ENCODE data around the gene NEGR1.
A peak's percentile ranks its signal among the peaks of the same experiment; 100 is the strongest.

The NEGR1 gene

DNA sequence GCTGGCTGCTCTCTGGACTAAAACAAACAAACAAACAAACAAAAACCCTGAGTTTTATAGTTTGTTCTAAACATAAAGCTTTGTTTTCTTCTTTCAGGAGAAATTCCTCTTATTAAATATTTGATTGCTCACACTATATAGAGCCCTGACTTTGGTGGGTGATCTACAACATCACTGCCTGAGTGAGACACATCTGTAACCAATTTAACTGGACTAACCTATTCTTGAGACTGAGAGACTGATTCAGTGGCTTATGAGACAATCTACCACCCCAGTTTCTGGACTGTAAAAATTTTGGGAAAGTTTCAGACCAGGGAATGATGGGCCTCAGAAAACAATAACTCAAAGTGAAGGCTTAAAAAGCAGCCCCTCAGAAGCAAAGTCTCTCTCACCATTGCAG lies 537.0 kb downstream of the NEGR1 start:
- Histone ChIP-seq H3K4me3 (no peak overlapping the region), H3K4me1 (peaks cover 0 to 4% (median 0%) of the 10 kb centered on the region in 10 experiments; a peak in 1 of 20 replicates), H3K9ac (no peak overlapping the region), H4K20me1 (no peaks in the 10 kb centered on the region), H3K9me3 (replicated peaks in 1 of 11) (peaks cover 3 to 33% (median 24%) of the 10 kb centered on the region in 11 experiments; a peak in 21 of 22 replicates), H3K4me2 (no peak overlapping the region), H3K36me3 (no peaks in the 10 kb centered on the region), H3K27me3 (no peaks in the 10 kb centered on the region), H3K27ac (no peak overlapping the region)
- no peak for TF ChIP-seq Cebpa-rat (IDR thresholded peaks at IDR 0.05)

- Histone ChIP-seq H3K27ac (no peak overlapping the region), H3K4me2 (no peak overlapping the region), H3K36me3 (no peaks in the 10 kb centered on the region), H3K27me3 (no peaks in the 10 kb centered on the region), H4K20me1 (no peaks in the 10 kb centered on the region), H3K9me3 (replicated peaks in 1 of 11) (peaks cover 0 to 36% (median 22%) of the 10 kb centered on the region in 11 experiments; a peak in 17 of 22 replicates), H3K9ac (no peak overlapping the region), H3K4me1 (peaks cover 0 to 4% (median 0%) of the 10 kb centered on the region in 10 experiments; a peak in 1 of 20 replicates), H3K4me3 (no peak overlapping the region)
- no peak for TF ChIP-seq Cebpa-rat (IDR thresholded peaks at IDR 0.05)
Observed at GRCh38 chr1:71743862-71744261, 538.5 kb downstream of the NEGR1 start.

DNA sequence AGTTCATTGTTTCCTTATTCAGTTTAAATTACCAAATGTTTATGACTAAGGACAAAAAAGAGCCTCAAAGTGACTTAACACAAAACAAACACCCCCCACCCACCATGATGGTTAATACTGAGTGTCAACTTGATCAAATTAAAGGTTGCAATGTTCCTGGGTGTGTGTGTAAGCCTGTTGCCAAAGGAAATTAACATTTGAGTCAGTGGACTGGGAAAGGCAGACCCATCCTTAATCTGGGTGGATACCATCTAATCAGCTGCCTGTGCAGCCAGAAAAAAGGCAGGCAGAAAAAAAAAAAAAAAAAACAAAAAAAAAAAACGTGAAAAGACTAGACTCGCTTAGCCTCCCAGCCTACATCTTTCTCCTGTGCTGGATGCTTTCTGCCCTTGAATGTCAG lies 543.4 kb downstream of the NEGR1 start:
- H3K9me3 ChIP-seq (replicated peaks in 1 of 11) = peaks cover 0 to 49% (median 33%) of the 10 kb centered on the region in 11 experiments; a peak in 17 of 22 replicates
- no peak overlapping the region for H3K4me3 ChIP-seq
- no peaks in the 10 kb centered on the region for H3K27me3 ChIP-seq
- no peak for TF ChIP-seq Cebpa-rat (IDR thresholded peaks at IDR 0.05)
- no peak overlapping the region for H3K4me2 ChIP-seq
- H3K36me3 ChIP-seq = no peaks in the 10 kb centered on the region
- no peaks in the 10 kb centered on the region for H4K20me1 ChIP-seq
- H3K27ac ChIP-seq = no peak overlapping the region
- H3K9ac ChIP-seq = no peak overlapping the region
- peaks cover 0 to 32% (median 10%) of the 10 kb centered on the region in 10 experiments; a peak in 10 of 20 replicates for H3K4me1 ChIP-seq

DNA sequence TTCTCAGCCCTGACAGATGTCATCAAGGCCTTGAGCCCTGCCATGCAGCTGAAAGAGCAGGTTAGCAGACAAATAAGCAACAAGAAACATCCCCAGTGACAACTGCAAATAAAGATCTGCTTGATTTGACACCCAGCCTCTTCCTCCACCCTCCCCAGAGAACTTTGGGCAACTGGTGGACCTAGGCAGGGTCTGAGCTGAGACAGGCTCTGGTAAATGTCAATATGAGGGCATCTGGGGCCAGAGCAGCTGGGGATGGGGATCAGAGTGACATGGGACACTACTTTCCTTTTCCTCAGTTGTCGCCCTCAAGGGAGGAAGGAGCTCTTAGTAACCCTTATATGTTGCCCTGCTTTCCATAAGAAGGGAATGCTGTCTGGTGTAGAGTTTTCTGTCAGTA lies 544.1 kb downstream of the NEGR1 start:
- Histone ChIP-seq H3K9ac (no peak overlapping the region), H3K4me3 (no peak overlapping the region; a peak in 2 of 20 replicates), H4K20me1 (no peaks in the 10 kb centered on the region), H3K9me3 (replicated peaks in 1 of 11) (peaks cover 0 to 49% (median 33%) of the 10 kb centered on the region in 11 experiments; a peak in 17 of 22 replicates), H3K27me3 (no peaks in the 10 kb centered on the region), H3K27ac (no peak overlapping the region; a peak in 1 of 22 replicates), H3K4me2 (peak overlapping the region in 7 of 11 experiments; percentile 1 to 58 (median 43); a peak in 11 of 22 replicates), H3K4me1 (peaks cover 0 to 39% (median 13%) of the 10 kb centered on the region in 10 experiments; a peak in 10 of 20 replicates), H3K36me3 (no peaks in the 10 kb centered on the region)
- no peak for TF ChIP-seq Cebpa-rat (IDR thresholded peaks at IDR 0.05)

DNA sequence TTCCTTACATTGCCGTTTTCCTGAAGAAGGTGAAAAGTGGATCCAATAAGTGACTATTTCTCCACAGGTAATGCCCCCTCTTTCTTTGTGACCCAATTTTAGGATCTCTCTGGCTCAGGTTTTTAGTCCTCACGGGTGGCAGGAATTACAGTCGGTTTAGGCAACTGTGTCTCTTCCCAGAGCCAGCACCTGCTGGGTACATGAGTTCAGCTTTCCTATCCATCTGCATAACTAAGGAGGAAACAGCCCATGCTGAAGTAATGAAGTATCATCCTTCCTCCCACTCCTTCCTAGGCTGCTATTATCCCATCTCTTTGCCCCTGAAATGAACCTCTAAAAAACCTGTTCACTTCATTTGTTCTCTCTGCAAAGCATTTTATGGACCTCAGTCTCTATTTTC lies 544.6 kb downstream of the NEGR1 start:
- no peak for TF ChIP-seq Cebpa-rat (IDR thresholded peaks at IDR 0.05)
- Histone ChIP-seq H3K9me3 (replicated peaks in 1 of 11) (peaks cover 0 to 49% (median 31%) of the 10 kb centered on the region in 11 experiments; a peak in 17 of 22 replicates), H3K4me2 (peak overlapping the region in 6 of 11 experiments; percentile 1 to 58 (median 46); a peak in 9 of 22 replicates), H3K27ac (no peak overlapping the region), H3K27me3 (no peaks in the 10 kb centered on the region), H3K4me1 (peaks cover 0 to 44% (median 18%) of the 10 kb centered on the region in 10 experiments; a peak in 12 of 20 replicates), H3K9ac (no peak overlapping the region), H4K20me1 (no peaks in the 10 kb centered on the region), H3K4me3 (no peak overlapping the region; a peak in 1 of 20 replicates), H3K36me3 (no peaks in the 10 kb centered on the region)

GRCh38 chr1:71733121-71733520 lies 549.2 kb downstream of the NEGR1 start:
- Histone ChIP-seq H3K36me3 (no peaks in the 10 kb centered on the region), H3K9ac (no peak overlapping the region), H4K20me1 (no peaks in the 10 kb centered on the region), H3K4me3 (no peak overlapping the region), H3K9me3 (replicated peaks in 1 of 11) (peaks cover 0 to 19% (median 7%) of the 10 kb centered on the region in 11 experiments; a peak in 12 of 22 replicates), H3K27ac (peak overlapping the region in 3 of 11 experiments; percentile 32 to 61 (median 49); a peak in 7 of 22 replicates), H3K4me1 (peaks cover 0 to 60% (median 27%) of the 10 kb centered on the region in 10 experiments; a peak in 16 of 20 replicates), H3K27me3 (no peaks in the 10 kb centered on the region), H3K4me2 (peak overlapping the region in 6 of 11 experiments; percentile 55 to 72 (median 64); a peak in 11 of 22 replicates)
- no peak for TF ChIP-seq Cebpa-rat (IDR thresholded peaks at IDR 0.05)

- Histone ChIP-seq H3K4me3 (no peak overlapping the region), H3K4me2 (no peak overlapping the region), H3K27me3 (no peaks in the 10 kb centered on the region), H3K4me1 (peaks cover 0 to 12% (median 8%) of the 10 kb centered on the region in 10 experiments; a peak in 12 of 20 replicates), H3K9ac (no peak overlapping the region), H3K9me3 (replicated peaks in 1 of 11) (peaks cover 0 to 28% (median 14%) of the 10 kb centered on the region in 11 experiments; a peak in 16 of 22 replicates), H4K20me1 (no peaks in the 10 kb centered on the region), H3K36me3 (no peaks in the 10 kb centered on the region), H3K27ac (no peak overlapping the region)
- no peak for TF ChIP-seq Cebpa-rat (IDR thresholded peaks at IDR 0.05)
Observed at GRCh38 chr1:71721532-71721931, 560.8 kb downstream of the NEGR1 start.

- TF ChIP-seq Cebpa-rat (IDR thresholded peaks at IDR 0.05) = no peak
- H3K27me3 ChIP-seq = no peaks in the 10 kb centered on the region
Observed at GRCh38 chr1:71719330-71719729, 563.0 kb downstream of the NEGR1 start.

GRCh38 chr1:71717186-71717585 lies 565.2 kb downstream of the NEGR1 start:
- H3K9ac ChIP-seq = no peak overlapping the region
- peaks cover 0 to 7% (median 0%) of the 10 kb centered on the region in 10 experiments; a peak in 1 of 20 replicates for H3K4me1 ChIP-seq
- H3K36me3 ChIP-seq = peaks cover 0 to 29% (median 8%) of the 10 kb centered on the region in 11 experiments; a peak in 8 of 22 replicates
- peaks cover 39 to 71% (median 54%) of the 10 kb centered on the region in 11 experiments for H3K9me3 ChIP-seq (replicated peaks in 1 of 11)
- H4K20me1 ChIP-seq = no peaks in the 10 kb centered on the region
- H3K27ac ChIP-seq = no peak overlapping the region
- TF ChIP-seq Cebpa-rat (IDR thresholded peaks at IDR 0.05) = no peak
- no peak overlapping the region for H3K4me3 ChIP-seq
- H3K27me3 ChIP-seq = no peaks in the 10 kb centered on the region
- no peak overlapping the region for H3K4me2 ChIP-seq

More at GRCh38 chr1:71719330-71719729, 563.0 kb downstream of the NEGR1 start:
- no peak overlapping the region for H3K4me3 ChIP-seq
- H4K20me1 ChIP-seq = no peaks in the 10 kb centered on the region
- peaks cover 0 to 14% (median 9%) of the 10 kb centered on the region in 10 experiments; a peak in 13 of 20 replicates for H3K4me1 ChIP-seq
- H3K9ac ChIP-seq = no peak overlapping the region
- peaks cover 0 to 13% (median 7%) of the 10 kb centered on the region in 11 experiments; a peak in 5 of 22 replicates for H3K36me3 ChIP-seq
- no peak overlapping the region for H3K4me2 ChIP-seq
- H3K27ac ChIP-seq = no peak overlapping the region
- H3K9me3 ChIP-seq (replicated peaks in 1 of 11) = peaks cover 18 to 49% (median 33%) of the 10 kb centered on the region in 11 experiments
